ENCODE results near the gene GSTM5. TPM values are rescaled to one million over a fixed set of nuclear protein-coding genes. Genes with fewer than 3 reads are reported as not detected.
"Not testable (repeated sequence)": the region's sequence is repeated elsewhere in the genome, so short reads cannot be mapped to it uniquely, and the experiment has no call there.

Gene GSTM5
- not detected in 2 replicates for total RNA-seq (2014; rRNA removed; shearing (Covaris generic))

GRCh38 chr1:109711593-109712320 is at the start of gene GSTM5:
GSTM5 (plus strand) TSS chr1:109712251; CDS start chr1:109712313, 62 bp downstream.
- not testable (repeated sequence) for DNase-seq (ENCODE audit: low read depth)

DNA sequence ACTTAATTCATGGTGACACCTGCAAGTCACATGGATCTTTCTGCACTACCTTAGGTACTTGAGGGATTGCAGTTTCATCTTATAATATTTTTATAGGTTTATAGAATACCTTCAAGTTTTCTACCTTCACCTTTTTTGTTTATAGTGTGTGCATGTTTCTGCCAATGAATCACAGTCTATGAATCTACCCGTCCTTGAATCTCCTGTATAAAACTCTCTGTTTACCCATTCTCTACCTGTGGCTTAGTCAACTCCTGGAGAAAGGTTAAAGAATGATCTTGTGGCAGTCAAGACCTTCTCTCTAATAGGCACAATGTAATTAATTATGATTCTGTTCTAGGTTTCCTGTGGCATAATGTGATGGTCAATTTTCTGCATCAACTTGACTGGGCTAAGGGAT is 47.4 kb upstream of the GSTM5 start:
- no peak for DNase-seq (ENCODE audit: low read depth)

GRCh38 chr1:109667452-109668122 is 44.5 kb upstream of the GSTM5 start, which contains the start of gene GSTM2:
GSTM2 (plus strand) TSS chr1:109668057; CDS start chr1:109668116, 59 bp downstream.
- DNase-seq (ENCODE audit: low read depth) = peak; percentile 95

DNA sequence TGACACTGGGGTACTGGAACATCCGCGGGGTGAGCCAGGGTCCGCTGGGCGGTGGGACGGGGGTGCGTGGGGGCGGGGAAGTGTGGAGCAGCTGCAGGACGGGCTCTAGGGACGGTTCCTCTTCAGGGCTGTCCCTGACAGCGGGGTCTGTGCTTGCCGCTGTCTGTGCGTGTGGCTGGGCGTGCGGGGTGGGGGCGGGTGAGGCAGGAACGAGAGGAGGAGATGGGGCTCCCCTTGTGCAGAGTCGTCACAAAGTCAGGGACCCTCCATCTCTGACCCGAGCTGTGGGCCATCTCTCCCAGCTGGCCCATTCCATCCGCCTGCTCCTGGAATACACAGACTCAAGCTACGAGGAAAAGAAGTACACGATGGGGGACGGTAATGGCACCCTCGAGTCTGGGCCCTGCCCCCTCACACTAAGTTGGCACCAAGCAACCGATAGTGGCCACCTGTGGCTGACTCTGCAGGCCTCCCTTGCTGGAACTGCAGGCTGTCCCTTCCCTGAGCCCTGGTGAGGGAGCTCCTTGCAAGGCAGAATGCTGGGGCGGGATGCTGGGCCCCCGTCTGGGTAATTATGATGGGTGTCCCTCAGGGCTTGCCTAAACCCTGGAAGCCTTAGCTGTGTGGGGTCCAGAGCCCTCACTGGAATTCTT is 43.8 kb upstream of the GSTM5 start:
- DNase-seq (ENCODE audit: low read depth) = no peak

GRCh38 chr1:109669246-109669948 is 42.7 kb upstream of the GSTM5 start:
- no peak for DNase-seq (ENCODE audit: low read depth)

DNA sequence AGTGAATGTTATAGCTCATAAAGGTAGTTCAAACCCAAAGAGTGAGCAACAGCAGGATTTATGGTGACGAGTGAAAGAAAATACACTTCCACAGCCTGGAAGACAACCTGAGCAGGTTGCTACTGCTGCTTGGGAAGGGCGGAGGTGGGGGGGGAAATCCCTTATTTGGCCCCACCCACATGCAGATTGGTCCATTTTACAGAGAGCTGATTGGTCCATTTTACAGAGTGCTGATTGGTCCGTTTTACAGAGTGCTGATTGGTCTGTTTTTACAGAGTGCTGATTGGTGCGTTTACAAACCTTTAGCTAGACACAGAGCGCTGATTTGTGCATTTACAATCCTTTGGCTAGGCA is 42.1 kb upstream of the GSTM5 start:
- DNase-seq (ENCODE audit: low read depth) = not testable (repeated sequence)

DNA sequence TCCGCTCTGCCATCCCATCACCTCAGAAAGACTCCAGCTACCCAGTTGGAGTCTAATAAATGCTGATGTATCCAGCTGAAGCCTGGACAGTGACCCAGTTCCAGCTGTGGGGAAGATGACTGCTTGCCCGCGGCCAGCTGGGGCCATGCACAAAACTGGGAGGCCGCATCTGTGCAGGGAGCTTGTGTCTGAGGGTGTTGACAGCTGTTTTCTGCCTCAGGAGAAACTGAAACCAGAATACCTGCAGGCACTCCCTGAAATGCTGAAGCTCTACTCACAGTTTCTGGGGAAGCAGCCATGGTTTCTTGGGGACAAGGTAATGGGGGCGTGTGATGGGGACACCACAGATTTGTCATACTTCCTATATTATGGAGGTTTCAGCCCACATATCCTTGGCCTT is 41.0 kb upstream of the GSTM5 start:
- DNase-seq (ENCODE audit: low read depth) = no peak

DNA sequence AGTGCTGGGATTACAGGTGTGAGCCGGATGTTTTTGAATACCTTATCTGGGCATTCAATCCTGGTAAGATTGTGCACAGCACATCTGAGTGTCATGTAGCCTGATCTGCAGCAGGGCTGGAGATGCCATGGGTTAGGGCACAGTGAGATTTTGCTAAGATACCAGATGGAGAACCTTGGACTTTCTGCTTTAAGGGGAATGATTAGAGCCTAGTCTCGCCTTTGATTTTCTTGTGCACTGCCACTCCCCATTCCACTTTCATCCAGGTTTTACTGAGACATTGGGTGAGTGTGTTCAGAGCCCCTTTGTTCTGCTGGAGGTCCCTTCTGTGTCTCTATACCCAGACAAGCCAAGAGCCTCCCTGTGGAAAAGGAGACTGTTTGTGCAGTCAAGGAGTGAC is 38.2 kb upstream of the GSTM5 start:
- DNase-seq (ENCODE audit: low read depth) = not testable (repeated sequence)

GRCh38 chr1:109676683-109677381 is 35.2 kb upstream of the GSTM5 start:
- not testable (repeated sequence) for DNase-seq (ENCODE audit: low read depth)

GRCh38 chr1:109677459-109677858 is 34.6 kb upstream of the GSTM5 start:
- no peak for DNase-seq (ENCODE audit: low read depth)

- not testable (repeated sequence) for DNase-seq (ENCODE audit: low read depth)
Observed at GRCh38 chr1:109678637-109679036, 33.4 kb upstream of the GSTM5 start.

DNA sequence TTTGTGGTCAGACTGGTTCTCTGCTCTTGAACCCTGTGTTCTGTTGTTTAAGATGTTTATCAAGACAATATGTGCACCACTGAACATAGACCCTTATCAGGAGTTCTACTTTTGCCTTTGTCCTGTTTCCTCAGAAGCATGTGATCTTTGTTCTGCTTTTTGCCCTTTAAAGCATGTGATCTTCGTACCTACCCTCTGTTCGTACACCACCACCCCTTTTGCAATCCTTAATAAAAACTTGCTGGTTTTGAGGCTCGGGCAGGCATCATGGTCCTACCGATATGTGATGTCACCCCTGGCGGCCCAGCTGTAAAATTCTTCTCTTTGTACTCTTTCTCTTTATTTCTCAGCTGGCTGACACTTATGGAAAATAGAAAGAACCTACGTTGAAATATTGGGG is 27.3 kb upstream of the GSTM5 start:
- not testable (repeated sequence) for DNase-seq (ENCODE audit: low read depth)

DNA sequence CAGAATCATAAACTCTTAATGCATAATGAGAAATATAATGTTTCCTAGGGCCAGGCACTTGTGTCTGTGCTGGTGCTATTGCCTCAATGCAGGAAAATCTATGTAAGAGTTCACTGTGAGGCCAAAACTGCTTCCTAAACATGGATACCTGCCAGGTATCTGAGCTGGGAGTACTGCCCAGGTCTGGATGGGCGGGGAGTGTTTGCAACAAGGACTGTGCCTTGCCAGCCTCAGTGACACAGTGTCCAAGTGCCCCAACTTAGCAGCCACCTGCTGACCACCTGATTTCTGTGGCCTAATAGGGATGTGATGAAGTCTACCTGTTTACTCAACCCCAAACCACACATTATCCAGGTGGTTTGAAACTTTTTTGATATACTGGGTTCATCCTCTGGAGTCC is 26.7 kb upstream of the GSTM5 start:
- DNase-seq (ENCODE audit: low read depth) = not testable (repeated sequence)

DNA sequence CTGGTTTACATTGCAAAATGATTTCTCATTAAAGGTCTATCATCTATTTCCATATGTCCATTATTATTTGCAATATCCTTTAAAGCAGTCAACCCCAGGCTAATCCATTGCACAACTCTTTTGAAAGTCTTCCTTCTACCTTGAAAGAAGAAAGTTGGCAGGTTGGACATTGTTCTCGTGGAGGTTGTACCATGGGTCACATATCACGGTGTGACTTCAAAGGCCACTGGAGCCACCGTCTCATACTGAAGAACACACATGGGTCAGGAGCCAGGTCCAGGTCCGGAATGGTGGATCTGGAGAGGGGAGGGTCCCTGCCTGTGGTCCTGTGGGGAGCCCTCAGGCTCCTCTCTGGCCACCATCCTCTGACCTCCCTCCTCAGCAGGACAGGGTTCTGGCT is 26.2 kb upstream of the GSTM5 start:
- not testable (repeated sequence) for DNase-seq (ENCODE audit: low read depth)

DNA sequence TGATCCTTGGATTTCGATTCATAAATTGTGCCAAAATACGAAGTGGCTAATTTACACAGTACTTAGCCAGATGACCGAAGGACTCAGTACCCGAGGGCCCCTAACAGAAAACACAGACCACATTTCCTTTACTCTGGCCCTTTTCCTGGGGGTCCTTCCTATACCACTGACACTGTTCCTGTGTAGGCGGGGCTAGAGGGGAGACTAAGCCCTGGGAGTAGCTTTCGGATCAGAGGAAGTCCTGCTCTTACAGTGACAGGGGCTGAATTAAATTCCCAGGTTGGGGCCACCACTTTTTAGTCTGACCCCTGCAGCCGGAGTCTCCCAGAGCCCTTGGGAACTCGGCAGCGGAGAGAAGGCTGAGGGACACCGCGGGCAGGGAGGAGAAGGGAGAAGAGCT is 24.9 kb upstream of the GSTM5 start:
- not testable (repeated sequence) for DNase-seq (ENCODE audit: low read depth)

- peak; percentile 47 for DNase-seq (ENCODE audit: low read depth)
Observed at GRCh38 chr1:109687641-109688499, 24.2 kb upstream of the GSTM5 start, which contains the start of gene GSTM1. GSTM1 (plus strand) TSS chr1:109687817; CDS start chr1:109687874, 57 bp downstream.

- no peak for DNase-seq (ENCODE audit: low read depth)
Observed at GRCh38 chr1:109689844-109690405, 22.1 kb upstream of the GSTM5 start.

DNA sequence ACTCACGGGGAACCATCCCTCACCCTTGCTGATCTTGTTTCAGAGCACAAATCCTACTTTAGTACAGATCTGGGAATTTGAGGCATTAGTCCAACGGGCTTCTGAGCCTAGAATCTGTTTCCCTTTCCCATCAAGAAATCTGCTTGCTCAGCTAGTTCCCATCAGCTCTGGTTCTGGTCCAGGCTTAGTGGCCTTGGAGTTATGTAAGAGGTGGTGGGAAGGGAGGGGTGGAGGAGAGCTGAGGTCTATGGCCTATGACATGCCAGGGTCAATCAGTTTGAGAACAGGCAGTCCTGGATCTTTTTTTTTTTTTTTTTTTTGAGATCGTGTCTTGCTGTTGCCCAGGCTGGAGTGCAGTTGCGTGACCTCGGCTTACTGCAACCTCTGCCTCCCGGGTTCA is 20.3 kb upstream of the GSTM5 start:
- DNase-seq (ENCODE audit: low read depth) = no peak

- not testable (repeated sequence) for DNase-seq (ENCODE audit: low read depth)
Observed at GRCh38 chr1:109694400-109694799, 17.7 kb upstream of the GSTM5 start.

GRCh38 chr1:109695138-109695537 is 16.9 kb upstream of the GSTM5 start:
- not testable (repeated sequence) for DNase-seq (ENCODE audit: low read depth)

Measured in Daoy (cell line).